Endothelial cell (in vitro differentiated cells): ENCODE measurements around the gene TIGD3. TPM values are rescaled to one million over a fixed set of nuclear protein-coding genes. Genes with fewer than 3 reads are reported as not detected.
"Not testable (repeated sequence)": the region's sequence is repeated elsewhere in the genome, so short reads cannot be mapped to it uniquely, and the experiment has no call there.

ENCODE experiments used
- DNase-seq: peaks from one replicate; pipeline ENCODE4 v3.0.0; 2021; ENCODE audit warnings: low spot score
- H3K27ac Mint-ChIP-seq: one replicate; pipeline ENCODE4 v1.8.0; 2021; ENCODE audit warnings: mixed read lengths, inconsistent platforms; ENCODE audit not compliant: unreplicated experiment
- H3K27me3 Mint-ChIP-seq: one replicate; pipeline ENCODE4 v1.8.0; 2021; ENCODE audit warnings: mild to moderate bottlenecking, moderate library complexity, mixed read lengths, inconsistent platforms; ENCODE audit not compliant: unreplicated experiment
- H3K36me3 Mint-ChIP-seq: one replicate; pipeline ENCODE4 v1.8.0; 2021; ENCODE audit warnings: mild to moderate bottlenecking, low read depth, mixed read lengths, inconsistent platforms; ENCODE audit not compliant: unreplicated experiment
- H3K4me1 Mint-ChIP-seq: one replicate; pipeline ENCODE4 v1.8.0; 2021; ENCODE audit warnings: mild to moderate bottlenecking, mixed read lengths, inconsistent platforms; ENCODE audit not compliant: unreplicated experiment
- H3K4me3 Mint-ChIP-seq: one replicate; pipeline ENCODE4 v1.8.0; 2021; ENCODE audit warnings: mild to moderate bottlenecking, mixed read lengths, inconsistent platforms; ENCODE audit not compliant: unreplicated experiment
- H3K9me3 Mint-ChIP-seq: one replicate; pipeline ENCODE4 v1.8.0; 2021; ENCODE audit warnings: mixed read lengths, inconsistent platforms; ENCODE audit not compliant: unreplicated experiment
- total RNA-seq: library from RNA; stranded (reverse); fragmentation: NEBNext Ultra II Directional; extraction: Animal tissue kit (Norgen Biotek cat#: 25700); gene quantifications from one replicate; pipeline ENCODE4 v1.2.1, GENCODE V29; 2021; ENCODE audit not compliant: unreplicated experiment
- TF ChIP-seq, protein P1 (sequence below): fragments of 200-600 bp; sonication (generic); IDR thresholded peaks from one replicate; pipeline ENCODE4 v1.5.0; 2021; ENCODE audit warnings: antibody characterized with exemption; ENCODE audit not compliant: unreplicated experiment

Gene TIGD3
- total RNA-seq, 1 donor from 2014 or later = 0.44 TPM

DNA sequence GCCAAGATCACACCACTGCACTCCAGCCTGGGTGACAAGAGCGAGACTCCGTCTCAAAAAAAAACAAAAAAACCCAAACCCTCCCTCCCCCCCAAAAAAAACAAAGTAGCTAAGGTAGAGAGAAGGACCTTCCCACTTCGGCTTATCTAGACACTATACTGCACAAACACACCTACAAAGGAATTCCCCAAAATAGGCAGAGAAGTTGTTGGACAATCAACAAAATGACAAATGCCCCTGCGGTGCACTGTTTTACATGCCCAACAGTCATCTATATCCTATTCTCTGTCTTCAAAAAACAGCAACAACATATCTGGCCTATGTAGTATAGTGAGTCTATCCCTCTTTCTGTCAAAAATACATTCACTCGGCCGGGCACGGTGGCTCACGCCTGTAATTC lies 27.5 kb upstream of the TIGD3 start:
- H3K27me3 Mint-ChIP-seq = peaks cover 4% of the 10 kb centered on the region
- peaks cover 7% of the 10 kb centered on the region for H3K4me1 Mint-ChIP-seq
- peak overlapping the region; percentile 73 for H3K4me3 Mint-ChIP-seq
- no peak overlapping the region for H3K27ac Mint-ChIP-seq
- TF ChIP-seq, protein P1, sequence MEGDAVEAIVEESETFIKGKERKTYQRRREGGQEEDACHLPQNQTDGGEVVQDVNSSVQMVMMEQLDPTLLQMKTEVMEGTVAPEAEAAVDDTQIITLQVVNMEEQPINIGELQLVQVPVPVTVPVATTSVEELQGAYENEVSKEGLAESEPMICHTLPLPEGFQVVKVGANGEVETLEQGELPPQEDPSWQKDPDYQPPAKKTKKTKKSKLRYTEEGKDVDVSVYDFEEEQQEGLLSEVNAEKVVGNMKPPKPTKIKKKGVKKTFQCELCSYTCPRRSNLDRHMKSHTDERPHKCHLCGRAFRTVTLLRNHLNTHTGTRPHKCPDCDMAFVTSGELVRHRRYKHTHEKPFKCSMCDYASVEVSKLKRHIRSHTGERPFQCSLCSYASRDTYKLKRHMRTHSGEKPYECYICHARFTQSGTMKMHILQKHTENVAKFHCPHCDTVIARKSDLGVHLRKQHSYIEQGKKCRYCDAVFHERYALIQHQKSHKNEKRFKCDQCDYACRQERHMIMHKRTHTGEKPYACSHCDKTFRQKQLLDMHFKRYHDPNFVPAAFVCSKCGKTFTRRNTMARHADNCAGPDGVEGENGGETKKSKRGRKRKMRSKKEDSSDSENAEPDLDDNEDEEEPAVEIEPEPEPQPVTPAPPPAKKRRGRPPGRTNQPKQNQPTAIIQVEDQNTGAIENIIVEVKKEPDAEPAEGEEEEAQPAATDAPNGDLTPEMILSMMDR = no peak
- DNase-seq = no peak
- H3K9me3 Mint-ChIP-seq = no peaks in the 10 kb centered on the region
- H3K36me3 Mint-ChIP-seq = peaks cover 11% of the 10 kb centered on the region

DNA sequence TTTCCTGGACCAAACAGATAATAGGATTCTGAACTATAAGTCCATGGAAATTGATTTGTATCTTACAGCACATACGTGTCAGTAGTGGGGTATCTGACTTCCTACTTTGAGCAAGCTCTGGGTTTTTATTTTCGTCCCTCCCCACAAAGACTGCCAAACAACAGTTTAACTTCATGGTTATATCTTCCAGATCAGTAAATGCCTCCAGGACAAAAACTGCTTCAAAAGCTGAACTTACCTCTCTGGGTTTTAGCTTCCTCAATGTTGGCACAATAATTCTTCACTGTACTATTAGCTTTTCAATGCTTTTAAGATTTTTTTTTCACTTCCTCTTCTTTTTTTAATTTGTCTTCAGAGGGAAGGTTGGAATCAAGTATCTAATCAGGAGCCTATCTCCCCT lies 25.1 kb upstream of the TIGD3 start:
- H3K4me3 Mint-ChIP-seq = no peak overlapping the region
- H3K27ac Mint-ChIP-seq = no peak overlapping the region
- peaks cover 7% of the 10 kb centered on the region for H3K4me1 Mint-ChIP-seq
- peaks cover 6% of the 10 kb centered on the region for H3K27me3 Mint-ChIP-seq
- H3K9me3 Mint-ChIP-seq = no peaks in the 10 kb centered on the region
- DNase-seq = no peak
- TF ChIP-seq, protein P1 = no peak
- peaks cover 2% of the 10 kb centered on the region for H3K36me3 Mint-ChIP-seq

DNA sequence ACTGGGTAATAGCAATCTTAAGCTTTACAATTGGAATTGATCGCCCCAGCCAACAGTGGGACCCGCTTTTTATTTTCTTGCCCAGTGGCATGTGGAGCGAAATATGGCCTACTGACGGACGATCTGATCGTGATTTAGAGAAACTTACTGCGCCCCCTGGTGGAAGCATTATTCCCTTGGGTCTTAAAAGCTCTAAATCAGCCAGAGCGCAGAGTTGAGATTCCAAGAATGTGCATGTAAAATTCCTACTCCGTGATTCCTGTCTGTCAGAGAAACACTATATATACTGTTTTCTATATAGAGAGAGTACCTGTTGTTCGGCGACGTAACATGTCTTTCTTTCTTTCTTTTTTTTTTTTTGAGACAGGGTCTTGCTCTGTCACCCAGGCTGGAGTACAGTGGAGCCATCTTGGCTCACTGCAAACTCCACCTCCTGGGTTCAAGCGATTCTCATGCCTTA lies 24.6 kb upstream of the TIGD3 start:
- H3K4me3 Mint-ChIP-seq = no peak overlapping the region
- H3K9me3 Mint-ChIP-seq = no peaks in the 10 kb centered on the region
- peaks cover 6% of the 10 kb centered on the region for H3K27me3 Mint-ChIP-seq
- peaks cover 5% of the 10 kb centered on the region for H3K36me3 Mint-ChIP-seq
- DNase-seq = peak; percentile 87
- TF ChIP-seq, protein P1 = peak; percentile 92
- H3K27ac Mint-ChIP-seq = no peak overlapping the region
- peaks cover 12% of the 10 kb centered on the region for H3K4me1 Mint-ChIP-seq

DNA sequence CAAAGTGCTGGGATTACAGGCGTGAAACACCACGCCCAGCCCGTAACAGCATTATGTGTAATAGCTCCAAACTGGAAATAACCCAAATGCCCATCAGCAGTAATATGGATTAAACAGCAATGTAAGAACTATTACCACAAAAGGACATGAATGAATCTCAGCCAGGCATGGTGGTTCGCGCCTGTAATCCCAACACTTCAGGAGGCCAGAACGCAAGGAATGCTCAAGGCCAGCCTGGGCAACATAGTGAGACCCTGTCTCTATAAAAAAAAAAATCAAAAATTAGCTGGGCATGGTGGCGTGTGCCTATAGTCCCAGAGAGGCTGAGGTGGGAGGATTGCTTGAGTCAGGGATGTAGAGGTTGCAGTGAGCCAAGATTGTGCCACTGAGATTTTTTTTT lies 24.0 kb upstream of the TIGD3 start:
- Mint-ChIP-seq H3K9me3 (no peaks in the 10 kb centered on the region), H3K4me3 (no peak overlapping the region), H3K27ac (no peak overlapping the region), H3K36me3 (peaks cover 5% of the 10 kb centered on the region), H3K4me1 (peaks cover 17% of the 10 kb centered on the region), H3K27me3 (peaks cover 6% of the 10 kb centered on the region)
- DNase-seq = no peak
- TF ChIP-seq, protein P1 = no peak

GRCh38 chr11:65332591-65332990 lies 22.0 kb upstream of the TIGD3 start:
- peaks cover 18% of the 10 kb centered on the region for H3K4me1 Mint-ChIP-seq
- H3K27ac Mint-ChIP-seq, H3K4me3 Mint-ChIP-seq, H3K27me3 Mint-ChIP-seq, H3K36me3 Mint-ChIP-seq, DNase-seq, H3K9me3 Mint-ChIP-seq: not testable (repeated sequence)
